GM10266 (cell line): ENCODE measurements around the gene ARHGAP28.
"Not testable (repeated sequence)": the region's sequence is repeated elsewhere in the genome, so short reads cannot be mapped to it uniquely, and the experiment has no call there.

Experiments used
- DNase-seq: peaks from one replicate; pipeline ENCODE4 v3.0.0; 2012; ENCODE audit errors: extremely low spot score
- CTCF ChIP-seq: IDR thresholded peaks from 2 replicates; pipeline ENCODE4 v1.5.1; 2012; ENCODE audit warnings: mild to moderate bottlenecking, low read depth; ENCODE audit not compliant: control insufficient read depth, insufficient read depth; ENCODE audit errors: missing control alignments

ARHGAP28 gene

GRCh38 chr18:6814882-6815425 lies 85.4 kb downstream of the ARHGAP28 start:
- no peak for DNase-seq
- TF ChIP-seq CTCF, result no peak

GRCh38 chr18:6816154-6816553 lies 86.6 kb downstream of the ARHGAP28 start:
- TF ChIP-seq CTCF, result no peak
- DNase-seq, result no peak

GRCh38 chr18:6819332-6819731 lies 89.8 kb downstream of the ARHGAP28 start:
- no peak for TF ChIP-seq CTCF
- no peak for DNase-seq

GRCh38 chr18:6820314-6820713 lies 90.8 kb downstream of the ARHGAP28 start:
- TF ChIP-seq CTCF, result no peak
- no peak for DNase-seq

GRCh38 chr18:6821356-6821755 lies 91.8 kb downstream of the ARHGAP28 start:
- no peak for DNase-seq
- TF ChIP-seq CTCF, result no peak

- not testable (repeated sequence) for DNase-seq
Observed at GRCh38 chr18:6827161-6827560, 97.6 kb downstream of the ARHGAP28 start.

- DNase-seq, result not testable (repeated sequence)
Observed at GRCh38 chr18:6827566-6827965, 98.0 kb downstream of the ARHGAP28 start.

- no peak for DNase-seq
- TF ChIP-seq CTCF, result no peak
Observed at GRCh38 chr18:6830916-6831315, 101.4 kb downstream of the ARHGAP28 start.
